ENCODE results near the gene TP53I11. TPM values are rescaled to one million over a fixed set of nuclear protein-coding genes. Genes with fewer than 3 reads are reported as not detected.

Gene TP53I11
- total RNA-seq, 3 donors from 2014 or later (not counting 1 experiment from before 2014, with no cell fraction given): 3.7 to 13.9 (median 9.2) TPM

DNA sequence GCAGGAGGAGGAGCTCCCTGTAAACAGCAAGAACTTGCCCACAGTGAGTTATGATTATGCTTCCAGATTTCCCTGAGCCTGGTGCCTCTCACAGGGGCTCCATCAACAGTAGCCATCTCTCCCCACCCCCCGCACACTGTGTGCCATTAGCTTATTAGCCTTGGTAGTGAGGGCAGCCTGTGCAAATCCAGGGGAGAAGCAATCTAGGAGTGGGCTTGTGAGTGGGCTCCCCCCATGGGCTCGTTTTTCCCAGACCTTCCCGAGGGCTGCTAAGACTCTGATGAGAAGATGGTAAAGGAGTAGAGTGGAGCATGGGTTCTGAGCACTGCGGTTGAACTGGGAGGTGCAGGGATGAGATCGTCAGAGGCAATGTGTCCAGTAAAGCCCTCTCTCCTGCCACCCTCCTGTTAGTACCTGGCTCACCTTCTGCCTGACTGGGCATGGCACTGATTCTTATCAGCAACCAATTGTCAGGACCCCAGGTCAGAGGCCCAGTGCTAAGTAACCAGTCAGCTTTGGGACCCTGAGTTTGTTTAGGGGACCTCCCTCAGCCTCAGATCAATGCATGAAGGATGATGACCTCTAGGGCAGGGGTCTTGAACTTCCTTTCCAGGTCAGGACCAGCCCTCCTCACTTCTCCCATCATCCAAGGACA lies 38.4 kb upstream of the TP53I11 start:
- TF ChIP-seq, protein P1, sequence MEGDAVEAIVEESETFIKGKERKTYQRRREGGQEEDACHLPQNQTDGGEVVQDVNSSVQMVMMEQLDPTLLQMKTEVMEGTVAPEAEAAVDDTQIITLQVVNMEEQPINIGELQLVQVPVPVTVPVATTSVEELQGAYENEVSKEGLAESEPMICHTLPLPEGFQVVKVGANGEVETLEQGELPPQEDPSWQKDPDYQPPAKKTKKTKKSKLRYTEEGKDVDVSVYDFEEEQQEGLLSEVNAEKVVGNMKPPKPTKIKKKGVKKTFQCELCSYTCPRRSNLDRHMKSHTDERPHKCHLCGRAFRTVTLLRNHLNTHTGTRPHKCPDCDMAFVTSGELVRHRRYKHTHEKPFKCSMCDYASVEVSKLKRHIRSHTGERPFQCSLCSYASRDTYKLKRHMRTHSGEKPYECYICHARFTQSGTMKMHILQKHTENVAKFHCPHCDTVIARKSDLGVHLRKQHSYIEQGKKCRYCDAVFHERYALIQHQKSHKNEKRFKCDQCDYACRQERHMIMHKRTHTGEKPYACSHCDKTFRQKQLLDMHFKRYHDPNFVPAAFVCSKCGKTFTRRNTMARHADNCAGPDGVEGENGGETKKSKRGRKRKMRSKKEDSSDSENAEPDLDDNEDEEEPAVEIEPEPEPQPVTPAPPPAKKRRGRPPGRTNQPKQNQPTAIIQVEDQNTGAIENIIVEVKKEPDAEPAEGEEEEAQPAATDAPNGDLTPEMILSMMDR (IDR thresholded peaks at IDR 0.05): no peak
- H3K27ac Mint-ChIP-seq: no peak overlapping the region
- peaks cover 0 to 8% of the 10 kb centered on the region in 2 donors for H3K27me3 Mint-ChIP-seq (ENCODE audit: low read depth in 2 of 2)
- no peaks in the 10 kb centered on the region for H3K27me3 ChIP-seq (ENCODE audit: control insufficient read depth, insufficient read depth, low read length)
- DNase-seq (no peak), ATAC-seq (no peak)
- WGBS (ENCODE audit: insufficient coverage): 92% methylated on average over 5 of the region's 5 CpGs
- no peak overlapping the region for H3K4me3 Mint-ChIP-seq
- intact Hi-C loops (cut with micrococcal nuclease): no loop called here
- H3K4me1 Mint-ChIP-seq: peaks cover 7 to 20% of the 10 kb centered on the region in 2 donors
- H3K27ac ChIP-seq (ENCODE audit: low read length): no peak overlapping the region
- H3K4me3 ChIP-seq (ENCODE audit: low read length): no peak overlapping the region
- H3K36me3 Mint-ChIP-seq: no peaks in the 10 kb centered on the region
- no peaks in the 10 kb centered on the region for H3K36me3 ChIP-seq (ENCODE audit: control insufficient read depth, insufficient read depth, low read length)
- no peaks in the 10 kb centered on the region for H3K9me3 ChIP-seq (ENCODE audit: control insufficient read depth, insufficient read depth, low read length)
- H3K4me1 ChIP-seq (ENCODE audit: control insufficient read depth, insufficient read depth, low read length): peaks cover 5% of the 10 kb centered on the region
- no peaks in the 10 kb centered on the region for H3K9me3 Mint-ChIP-seq

DNA sequence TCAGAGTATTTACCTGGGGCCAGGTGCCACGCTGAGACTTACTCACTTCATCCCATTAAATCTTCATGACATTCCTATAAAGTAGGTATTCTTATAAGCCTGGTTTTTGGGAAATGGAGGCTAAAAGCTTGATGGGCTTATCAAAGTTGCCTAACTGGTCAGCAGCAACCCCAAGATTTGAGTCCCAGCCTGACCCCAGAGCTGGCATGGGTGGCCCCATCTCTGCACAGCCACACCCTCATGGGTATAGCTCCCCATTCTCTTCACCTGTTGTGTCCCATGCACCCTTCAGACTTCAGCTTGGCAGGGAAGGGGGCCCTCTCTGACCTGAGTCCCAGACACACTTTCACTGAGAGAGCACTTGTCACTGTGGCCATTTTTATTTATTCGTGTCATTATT lies 37.4 kb upstream of the TP53I11 start:
- H3K4me1 Mint-ChIP-seq: peaks cover 14 to 29% of the 10 kb centered on the region in 2 donors

GRCh38 chr11:44987506-44987905 lies 36.8 kb upstream of the TP53I11 start:
- Mint-ChIP-seq H3K9me3 (no peaks in the 10 kb centered on the region), H3K27me3 (ENCODE audit: low read depth in 2 of 2) (peaks cover 0 to 4% of the 10 kb centered on the region in 2 donors), H3K4me1 (peaks cover 10 to 24% of the 10 kb centered on the region in 2 donors), H3K27ac (no peak overlapping the region), H3K4me3 (no peak overlapping the region), H3K36me3 (no peaks in the 10 kb centered on the region)
- intact Hi-C loops (cut with micrococcal nuclease): no loop called here
- no peak overlapping the region for H3K27ac ChIP-seq (ENCODE audit: low read length)
- TF ChIP-seq, protein P1 (IDR thresholded peaks at IDR 0.05): no peak
- DNase-seq (no peak), ATAC-seq (no peak)
- WGBS (ENCODE audit: insufficient coverage): 87% methylated on average over 10 of the region's 10 CpGs
- no peaks in the 10 kb centered on the region for H3K27me3 ChIP-seq (ENCODE audit: control insufficient read depth, insufficient read depth, low read length)
- H3K9me3 ChIP-seq (ENCODE audit: control insufficient read depth, insufficient read depth, low read length): no peaks in the 10 kb centered on the region
- no peak overlapping the region for H3K4me3 ChIP-seq (ENCODE audit: low read length)
- peaks cover 9% of the 10 kb centered on the region for H3K4me1 ChIP-seq (ENCODE audit: control insufficient read depth, insufficient read depth, low read length)
- no peaks in the 10 kb centered on the region for H3K36me3 ChIP-seq (ENCODE audit: control insufficient read depth, insufficient read depth, low read length)

More for the DNA sequence above, 37.4 kb upstream of the TP53I11 start:
- Mint-ChIP-seq H3K27ac (no peak overlapping the region), H3K27me3 (ENCODE audit: low read depth in 2 of 2) (peaks cover 0 to 4% of the 10 kb centered on the region in 2 donors), H3K36me3 (no peaks in the 10 kb centered on the region), H3K4me3 (no peak overlapping the region), H3K9me3 (no peaks in the 10 kb centered on the region)
- Histone ChIP-seq H3K4me3 (ENCODE audit: low read length) (no peak overlapping the region), H3K9me3 (ENCODE audit: control insufficient read depth, insufficient read depth, low read length) (no peaks in the 10 kb centered on the region), H3K27ac (ENCODE audit: low read length) (no peak overlapping the region), H3K4me1 (ENCODE audit: control insufficient read depth, insufficient read depth, low read length) (peaks cover 10% of the 10 kb centered on the region), H3K27me3 (ENCODE audit: control insufficient read depth, insufficient read depth, low read length) (no peaks in the 10 kb centered on the region), H3K36me3 (ENCODE audit: control insufficient read depth, insufficient read depth, low read length) (no peaks in the 10 kb centered on the region)
- WGBS (ENCODE audit: insufficient coverage): 91% methylated on average over 1 of the region's 2 CpGs
- TF ChIP-seq, protein P1 (IDR thresholded peaks at IDR 0.05): no peak
- DNase-seq (no peak), ATAC-seq (no peak)
- intact Hi-C loops (cut with micrococcal nuclease): no loop called here

DNA sequence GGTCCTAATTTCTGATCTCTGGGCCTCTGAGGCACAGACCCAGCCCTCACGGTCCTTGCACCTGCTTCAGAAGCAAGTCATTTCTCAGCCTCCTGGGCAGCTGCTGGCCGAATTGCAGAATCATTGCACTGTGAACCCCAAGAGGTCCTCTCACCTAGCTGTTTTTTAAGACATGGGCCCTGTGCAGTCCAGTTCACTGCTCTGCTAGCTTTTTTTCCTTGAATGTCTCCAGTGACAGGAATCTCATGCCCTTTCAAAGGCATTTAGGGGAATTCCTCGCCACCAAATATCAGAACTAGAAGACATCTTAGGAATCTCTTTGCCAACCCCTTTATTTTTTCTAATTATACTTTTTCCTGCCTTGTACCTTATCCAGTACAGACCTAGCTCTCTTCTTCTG lies 35.6 kb upstream of the TP53I11 start:
- Mint-ChIP-seq H3K4me3 (no peak overlapping the region), H3K36me3 (no peaks in the 10 kb centered on the region), H3K27me3 (ENCODE audit: low read depth in 2 of 2) (peaks cover 0 to 4% of the 10 kb centered on the region in 2 donors), H3K4me1 (peaks cover 13 to 22% of the 10 kb centered on the region in 2 donors), H3K27ac (no peak overlapping the region), H3K9me3 (no peaks in the 10 kb centered on the region)
- Histone ChIP-seq H3K27ac (ENCODE audit: low read length) (no peak overlapping the region), H3K27me3 (ENCODE audit: control insufficient read depth, insufficient read depth, low read length) (no peaks in the 10 kb centered on the region), H3K9me3 (ENCODE audit: control insufficient read depth, insufficient read depth, low read length) (no peaks in the 10 kb centered on the region), H3K4me1 (ENCODE audit: control insufficient read depth, insufficient read depth, low read length) (peaks cover 10% of the 10 kb centered on the region), H3K4me3 (ENCODE audit: low read length) (no peak overlapping the region), H3K36me3 (ENCODE audit: control insufficient read depth, insufficient read depth, low read length) (no peaks in the 10 kb centered on the region)
- DNase-seq (no peak), ATAC-seq (no peak)
- intact Hi-C loops (cut with micrococcal nuclease): no loop called here
- WGBS (ENCODE audit: insufficient coverage): 85% methylated on average over 3 of the region's 3 CpGs
- TF ChIP-seq, protein P1 (IDR thresholded peaks at IDR 0.05): no peak

All from natural killer cell (primary cell).